Mucosa of descending colon (tissue), 3 donors: ENCODE results near the gene FUT4. TPM values are rescaled to one million over a fixed set of nuclear protein-coding genes. Genes with fewer than 3 reads are reported as not detected.
"Not testable (repeated sequence)": the region's sequence is repeated elsewhere in the genome, so short reads cannot be mapped to it uniquely, and the experiment has no call there.

ENCODE experiments used
- ATAC-seq: fragments of 200-7000 bp; cut with Tn5 transposase; one replicate; pipeline ENCODE4 v1.9.1; 2020; ENCODE audit warnings: mild to moderate bottlenecking, moderate library complexity
- DNase-seq, 3 donors: peaks; one replicate each; pipeline ENCODE4 v3.0.0-alpha.2; 2020
- H3K36me3 ChIP-seq: fragments of 200-600 bp; one replicate; pipeline ENCODE4 v1.8.0; 2021; ENCODE audit warnings: low read depth, mild to moderate bottlenecking
- H3K4me1 ChIP-seq: fragments of 200-600 bp; one replicate; pipeline ENCODE4 v1.8.0; 2021; ENCODE audit warnings: low read depth, mild to moderate bottlenecking
- H3K4me3 ChIP-seq: fragments of 200-600 bp; one replicate; pipeline ENCODE4 v1.8.0; 2021; ENCODE audit warnings: mild to moderate bottlenecking
- H3K9me3 ChIP-seq: fragments of 200-600 bp; one replicate; pipeline ENCODE4 v1.8.0; 2021; ENCODE audit warnings: mild to moderate bottlenecking
- CTCF ChIP-seq: fragments of 200-600 bp; IDR thresholded peaks from one replicate; pipeline ENCODE4 v1.8.0; 2022; ENCODE audit warnings: antibody characterized with exemption, mild to moderate bottlenecking
- intact Hi-C, 2 donors: fragments of 100-400 bp; cut with DNase I in 1 of 2; cut with micrococcal nuclease in 1 of 2; formaldehyde crosslinking; loops; one replicate each; pipeline versions ENCODE4 v1.11.0 to v1.11.1; 2022; cut with DNase I, micrococcal nuclease
- total RNA-seq, 3 donors: library from RNA; stranded (reverse); fragmentation: NEBNext Ultra II Directional in 2 of 3; extraction: Animal tissue kit (Norgen Biotek cat#: 25700) in 2 of 3; gene quantifications; one replicate each; pipeline versions ENCODE4 v1.2.1 to v1.2.4, GENCODE V29; 2021 to 2023
- donor health status: DM: no; HTN: no; CAD: no; lungs with moderate emphysema.
- donor health status: DM: no; HTN: no; CAD: no.
- donor health status: DM: no; HTN: yes; CAD: no.

FUT4 gene
- total RNA-seq, 3 donors from 2014 or later: 13.9 to 23.5 (median 21.9) TPM

- peak in 1 of 3 donors; percentile 32 for DNase-seq
- Histone ChIP-seq H3K4me1 (no peaks in the 10 kb centered on the region), H3K36me3 (no peaks in the 10 kb centered on the region), H3K4me3 (no peak overlapping the region), H3K9me3 (no peaks in the 10 kb centered on the region)
- TF ChIP-seq CTCF: peak; percentile 35
- intact Hi-C loops: loop anchor here in 1 of 2 donors (10.0 kb wide), 1 partner anchor 610 kb away; no protein-coding TSS in a partner anchor
- peak; percentile 46 for ATAC-seq
Observed at GRCh38 chr11:94504689-94505293, 38.9 kb upstream of the FUT4 start.

GRCh38 chr11:94506513-94506912 is 37.2 kb upstream of the FUT4 start:
- DNase-seq, H3K4me3 ChIP-seq, H3K9me3 ChIP-seq, H3K4me1 ChIP-seq, ATAC-seq, H3K36me3 ChIP-seq: not testable (repeated sequence)
- intact Hi-C loops: loop anchor here in 1 of 2 donors (10.0 kb wide), 1 partner anchor 612 kb away; no protein-coding TSS in a partner anchor

DNA sequence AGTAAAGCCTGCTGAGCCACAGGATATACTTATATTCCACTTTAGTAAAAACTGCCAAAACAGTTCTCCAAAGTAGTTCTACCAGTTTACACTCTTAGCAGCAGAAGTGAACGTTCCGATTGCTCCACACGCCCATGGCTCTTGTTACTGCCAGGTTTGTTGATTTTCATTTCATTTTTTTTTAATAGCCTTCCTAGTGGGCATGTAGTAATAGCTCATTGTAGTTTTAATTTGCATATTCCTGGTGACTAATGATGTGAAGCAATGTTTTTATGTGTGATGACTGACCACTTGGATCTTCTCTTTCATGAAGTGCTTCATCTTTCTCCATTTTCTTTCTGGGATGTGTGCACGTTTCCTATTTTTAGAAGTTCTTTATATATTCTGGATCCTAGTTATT is 36.2 kb upstream of the FUT4 start:
- DNase-seq (no peak), ATAC-seq (no peak)
- TF ChIP-seq CTCF: no peak
- Histone ChIP-seq H3K36me3 (no peaks in the 10 kb centered on the region), H3K4me3 (no peak overlapping the region), H3K4me1 (peaks cover 8% of the 10 kb centered on the region), H3K9me3 (no peaks in the 10 kb centered on the region)
- intact Hi-C loops: loop anchor here in 1 of 2 donors (10.0 kb wide), 1 partner anchor 613 kb away; no protein-coding TSS in a partner anchor

GRCh38 chr11:94511932-94512781 is 31.6 kb upstream of the FUT4 start, which contains the start of gene C11orf97:
C11orf97 (plus strand) TSS chr11:94512461; CDS start chr11:94512529, 68 bp downstream.
- intact Hi-C loops: no loop called here
- Histone ChIP-seq H3K36me3 (no peaks in the 10 kb centered on the region), H3K4me3 (no peak within 1 kb of the TSS), H3K4me1 (peaks cover 17% of the 10 kb centered on the region), H3K9me3 (no peaks in the 10 kb centered on the region)
- peak; percentile 57 to 77 (median 66) for DNase-seq
- peak; percentile 79 for ATAC-seq
- TF ChIP-seq CTCF: no peak

DNA sequence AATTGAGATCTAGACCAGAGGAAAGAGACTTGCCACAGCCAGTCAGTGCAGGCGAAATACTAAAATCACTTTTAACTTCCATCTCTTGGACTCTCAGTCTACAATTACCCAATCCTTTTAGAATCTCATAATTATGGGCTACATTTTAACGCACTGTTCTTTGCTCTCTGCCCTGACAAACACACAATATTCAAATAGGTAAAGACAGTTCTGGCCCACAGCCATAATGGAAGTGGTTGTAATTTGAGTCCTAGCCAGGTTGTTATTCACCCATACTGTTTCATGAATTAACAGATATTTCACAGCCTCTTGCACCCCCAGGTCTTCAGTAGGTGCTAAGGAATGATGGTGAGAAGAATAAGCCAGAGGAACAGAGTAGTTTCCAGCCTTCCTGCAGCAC is 30.6 kb upstream of the FUT4 start:
- no peak overlapping the region for H3K4me3 ChIP-seq
- no peaks in the 10 kb centered on the region for H3K36me3 ChIP-seq
- peak; percentile 89 for ATAC-seq
- H3K4me1 ChIP-seq: peaks cover 17% of the 10 kb centered on the region
- H3K9me3 ChIP-seq: no peaks in the 10 kb centered on the region
- intact Hi-C loops: no loop called here
- no peak for TF ChIP-seq CTCF
- DNase-seq: peak in 1 of 3 donors; percentile 83

DNA sequence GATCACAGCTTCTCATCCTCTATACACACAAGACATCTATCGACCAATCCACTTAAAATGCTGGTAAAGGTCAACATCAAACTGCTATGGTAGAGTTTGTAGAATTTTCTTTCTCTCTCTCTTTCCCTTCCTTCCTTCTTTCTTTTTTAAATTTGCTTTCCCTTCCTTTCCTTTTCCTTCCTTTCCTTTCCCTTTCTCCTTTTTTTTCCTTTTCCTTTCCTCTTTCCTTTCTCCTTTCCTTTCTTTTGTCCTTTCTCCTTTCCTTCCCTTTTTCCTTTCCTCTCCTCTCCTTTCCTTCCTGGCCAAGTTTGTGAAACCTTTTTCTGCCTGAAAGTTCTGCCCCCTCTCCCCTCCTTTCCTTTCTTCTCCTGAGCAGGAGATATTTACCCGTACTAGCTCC is 28.3 kb upstream of the FUT4 start:
- DNase-seq (no peak), ATAC-seq (no peak)
- no peak for TF ChIP-seq CTCF
- Histone ChIP-seq H3K9me3 (no peaks in the 10 kb centered on the region), H3K36me3 (no peaks in the 10 kb centered on the region), H3K4me3 (no peak overlapping the region), H3K4me1 (peaks cover 17% of the 10 kb centered on the region)
- intact Hi-C loops: no loop called here
